ENCODE results near the gene FILIP1L.

- TF ChIP-seq CTCF (IDR thresholded peaks at IDR 0.05) (no peak), EZH2phosphoT487 (IDR thresholded peaks at IDR 0.05) (no peak), EZH2 (IDR thresholded peaks at IDR 0.05) (no peak)
Observed at GRCh38 chr3:100081311-100081710, 33.0 kb downstream of the FILIP1L start.
